ENCODE measurements around the gene ATP2A3.

ATP2A3 gene

GRCh38 chr17:3973495-3974137 lies 9.4 kb upstream of the ATP2A3 start:
- DNase-seq (ENCODE audit: low read depth, low spot score) = no peak

GRCh38 chr17:3972931-3973330 lies 8.7 kb upstream of the ATP2A3 start:
- DNase-seq (ENCODE audit: low read depth, low spot score) = no peak

GRCh38 chr17:3972281-3972731 lies 8.1 kb upstream of the ATP2A3 start:
- DNase-seq (ENCODE audit: low read depth, low spot score) = no peak

- no peak for DNase-seq (ENCODE audit: low read depth, low spot score)
These were observed 6.4 kb upstream of the ATP2A3 start for GRCh38 chr17:3970668-3971067.

- DNase-seq (ENCODE audit: low read depth, low spot score) = no peak
These were observed 5.7 kb upstream of the ATP2A3 start for GRCh38 chr17:3969963-3970362.

- no peak for DNase-seq (ENCODE audit: low read depth, low spot score)
These were observed 4.8 kb upstream of the ATP2A3 start for GRCh38 chr17:3968886-3969524.

GRCh38 chr17:3968015-3968414 lies 3.8 kb upstream of the ATP2A3 start:
- no peak for DNase-seq (ENCODE audit: low read depth, low spot score)

GRCh38 chr17:3966720-3967363 lies 2.6 kb upstream of the ATP2A3 start:
- DNase-seq (ENCODE audit: low read depth, low spot score) = no peak

- peak; percentile 85 for DNase-seq (ENCODE audit: low read depth, low spot score)
These were observed 1.0 kb upstream of the ATP2A3 start for GRCh38 chr17:3965118-3965800.

- DNase-seq (ENCODE audit: low read depth, low spot score) = no peak
These were observed 718 bp downstream of the ATP2A3 start for GRCh38 chr17:3963237-3964201.

GRCh38 chr17:3962965-3963236 lies 1.3 kb downstream of the ATP2A3 start:
- no peak for DNase-seq (ENCODE audit: low read depth, low spot score)

- DNase-seq (ENCODE audit: low read depth, low spot score) = no peak
These were observed 1.8 kb downstream of the ATP2A3 start for GRCh38 chr17:3962217-3962964.

- DNase-seq (ENCODE audit: low read depth, low spot score) = peak; percentile 33
These were observed 2.6 kb downstream of the ATP2A3 start for GRCh38 chr17:3961564-3962047.

GRCh38 chr17:3960764-3961163 lies 3.5 kb downstream of the ATP2A3 start:
- DNase-seq (ENCODE audit: low read depth, low spot score) = no peak

GRCh38 chr17:3959921-3960601 lies 4.2 kb downstream of the ATP2A3 start:
- no peak for DNase-seq (ENCODE audit: low read depth, low spot score)

GRCh38 chr17:3959295-3959899 lies 4.8 kb downstream of the ATP2A3 start:
- peak; percentile 47 for DNase-seq (ENCODE audit: low read depth, low spot score)

- DNase-seq (ENCODE audit: low read depth, low spot score) = no peak
These were observed 6.3 kb downstream of the ATP2A3 start for GRCh38 chr17:3957735-3958599.

GRCh38 chr17:3956983-3957382 lies 7.3 kb downstream of the ATP2A3 start:
- no peak for DNase-seq (ENCODE audit: low read depth, low spot score)
